PC-9 (cell line): ENCODE results near the gene GRIK3.

Source experiments
- EZH2 ChIP-seq: fragments of 200-600 bp; sonication (generic); IDR thresholded peaks from 2 replicates; pipeline ENCODE4 v1.8.0; 2017; ENCODE audit warnings: antibody characterized with exemption, low read depth
- TF ChIP-seq, protein P1 (sequence below): fragments of 200-600 bp; sonication (generic); conservative IDR thresholded peaks from 2 replicates; pipeline ENCODE4 v1.6.1; 2017; ENCODE audit warnings: mixed run types, antibody characterized with exemption, mild to moderate bottlenecking, moderate library complexity

DNA sequence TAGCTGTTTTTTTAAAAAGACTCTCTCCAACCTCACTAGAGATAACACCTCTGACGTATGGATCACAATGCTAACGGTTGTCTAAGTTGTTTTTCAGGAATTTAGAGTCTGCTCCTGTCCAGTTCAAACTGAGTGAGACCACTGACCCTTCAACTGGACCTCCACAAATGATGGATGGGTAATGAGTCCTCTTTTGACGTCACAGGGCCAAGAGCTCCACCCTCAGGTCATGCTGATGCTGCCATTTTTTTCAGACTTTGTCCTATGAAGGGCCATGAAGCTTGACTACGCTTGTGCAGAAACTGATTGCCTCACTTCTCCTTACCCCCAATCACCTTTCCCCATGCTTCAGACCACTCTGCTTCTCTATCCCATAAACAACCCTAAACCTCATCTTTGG is 16.6 kb downstream of the GRIK3 start:
- TF ChIP-seq, protein P1, sequence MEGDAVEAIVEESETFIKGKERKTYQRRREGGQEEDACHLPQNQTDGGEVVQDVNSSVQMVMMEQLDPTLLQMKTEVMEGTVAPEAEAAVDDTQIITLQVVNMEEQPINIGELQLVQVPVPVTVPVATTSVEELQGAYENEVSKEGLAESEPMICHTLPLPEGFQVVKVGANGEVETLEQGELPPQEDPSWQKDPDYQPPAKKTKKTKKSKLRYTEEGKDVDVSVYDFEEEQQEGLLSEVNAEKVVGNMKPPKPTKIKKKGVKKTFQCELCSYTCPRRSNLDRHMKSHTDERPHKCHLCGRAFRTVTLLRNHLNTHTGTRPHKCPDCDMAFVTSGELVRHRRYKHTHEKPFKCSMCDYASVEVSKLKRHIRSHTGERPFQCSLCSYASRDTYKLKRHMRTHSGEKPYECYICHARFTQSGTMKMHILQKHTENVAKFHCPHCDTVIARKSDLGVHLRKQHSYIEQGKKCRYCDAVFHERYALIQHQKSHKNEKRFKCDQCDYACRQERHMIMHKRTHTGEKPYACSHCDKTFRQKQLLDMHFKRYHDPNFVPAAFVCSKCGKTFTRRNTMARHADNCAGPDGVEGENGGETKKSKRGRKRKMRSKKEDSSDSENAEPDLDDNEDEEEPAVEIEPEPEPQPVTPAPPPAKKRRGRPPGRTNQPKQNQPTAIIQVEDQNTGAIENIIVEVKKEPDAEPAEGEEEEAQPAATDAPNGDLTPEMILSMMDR, result no peak
- TF ChIP-seq EZH2, result no peak
